ENCODE measurements around the gene MAP3K5.

The MAP3K5 gene

GRCh38 chr6:136742125-136742524 lies 50.2 kb downstream of the MAP3K5 start:
- DNase-seq, result no peak

- no peak for DNase-seq
Observed at GRCh38 chr6:136740050-136740974, 52.0 kb downstream of the MAP3K5 start.

GRCh38 chr6:136739501-136739900 lies 52.8 kb downstream of the MAP3K5 start:
- DNase-seq, result no peak

GRCh38 chr6:136739071-136739470 lies 53.2 kb downstream of the MAP3K5 start:
- no peak for DNase-seq

- DNase-seq, result no peak
Observed at GRCh38 chr6:136738692-136739057, 53.6 kb downstream of the MAP3K5 start.

GRCh38 chr6:136737871-136738691 lies 54.2 kb downstream of the MAP3K5 start:
- DNase-seq, result no peak

GRCh38 chr6:136737374-136737844 lies 54.9 kb downstream of the MAP3K5 start:
- DNase-seq, result no peak

- no peak for DNase-seq
Observed at GRCh38 chr6:136736281-136736960, 55.9 kb downstream of the MAP3K5 start.

GRCh38 chr6:136734977-136735376 lies 57.3 kb downstream of the MAP3K5 start:
- no peak for DNase-seq

- DNase-seq, result no peak
Observed at GRCh38 chr6:136732889-136733288, 59.4 kb downstream of the MAP3K5 start.

GRCh38 chr6:136729832-136730231 lies 62.4 kb downstream of the MAP3K5 start:
- no peak for DNase-seq

GRCh38 chr6:136728976-136729515 lies 63.2 kb downstream of the MAP3K5 start:
- DNase-seq, result no peak

GRCh38 chr6:136728033-136728939 lies 64.0 kb downstream of the MAP3K5 start:
- DNase-seq, result no peak

GRCh38 chr6:136726837-136727557 lies 65.3 kb downstream of the MAP3K5 start:
- no peak for DNase-seq

GRCh38 chr6:136725124-136725523 lies 67.2 kb downstream of the MAP3K5 start:
- no peak for DNase-seq

- DNase-seq, result peak; percentile 51
Observed at GRCh38 chr6:136723780-136724179, 68.5 kb downstream of the MAP3K5 start.

- no peak for DNase-seq
Observed at GRCh38 chr6:136721467-136721866, 70.8 kb downstream of the MAP3K5 start.

GRCh38 chr6:136720045-136720770 lies 72.1 kb downstream of the MAP3K5 start:
- DNase-seq, result no peak

GRCh38 chr6:136719280-136720044 lies 72.8 kb downstream of the MAP3K5 start:
- DNase-seq, result no peak

- no peak for DNase-seq
Observed at GRCh38 chr6:136718476-136718875, 73.8 kb downstream of the MAP3K5 start.
